Naive thymus-derived CD4-positive, alpha-beta T cell (primary cell): ENCODE data around the gene CSRP3. TPM values are rescaled to one million over a fixed set of nuclear protein-coding genes. Genes with fewer than 3 reads are reported as not detected.

Experiments used
- ATAC-seq: fragments of 150-1000 bp; cut with Tn5 transposase; 2 replicates; pipeline ENCODE4 v1.10.0; 2021; ENCODE audit warnings: mild to moderate bottlenecking, moderate library complexity
- CTCF ChIA-PET: fragments of 350-600 bp; sonication (Branson Sonifier 250); formaldehyde crosslinking; loops from one replicate; lab custom pipeline; 2021; ENCODE audit warnings: antibody characterized with exemption; lab: Charles Lee
- POLR2A ChIA-PET: fragments of 350-600 bp; sonication (Branson Sonifier 250); formaldehyde crosslinking; loops from one replicate; lab custom pipeline; 2021; ENCODE audit warnings: antibody characterized with exemption, inconsistent platforms; lab: Charles Lee
- DNase-seq, 9 donors: peaks; one replicate each; pipeline versions ENCODE4 v3.0.0 to v3.0.0-alpha.2; 2020 to 2022; ENCODE audit warnings: mixed read lengths in 1 of 9
- H3K27ac ChIP-seq: one replicate; pipeline ENCODE4 v1.7.0; 2013; ENCODE audit warnings: mild to moderate bottlenecking, low read depth, low read length, moderate library complexity
- H3K27me3 ChIP-seq, 2 donors: one replicate each; pipeline ENCODE4 v1.7.0; 2013; ENCODE audit warnings: low read length in 2 of 2, mild to moderate bottlenecking in 2 of 2, moderate library complexity in 2 of 2; ENCODE audit not compliant: control insufficient read depth in 2 of 2, insufficient read depth in 2 of 2
- H3K36me3 ChIP-seq, 3 experiments: 1 replicate in 2 of 3; 2 replicates in 1 of 3; pipeline ENCODE4 v1.7.0; 2013; ENCODE audit warnings: low read length in 3 of 3, mild to moderate bottlenecking in 3 of 3, moderate library complexity in 1 of 3; ENCODE audit not compliant: insufficient read depth in 3 of 3, control insufficient read depth in 2 of 3
- H3K4me1 ChIP-seq, 2 donors: one replicate each; pipeline ENCODE4 v1.7.0; 2013; ENCODE audit warnings: low read length in 2 of 2, mild to moderate bottlenecking in 2 of 2, moderate library complexity in 1 of 2; ENCODE audit not compliant: control insufficient read depth in 2 of 2, insufficient read depth in 2 of 2
- H3K4me3 ChIP-seq: 2 replicates; pipeline ENCODE4 v1.7.0; 2013; ENCODE audit warnings: mild to moderate bottlenecking, low read length
- H3K9me3 ChIP-seq, 3 experiments: 1 replicate in 2 of 3; 2 replicates in 1 of 3; pipeline ENCODE4 v1.7.0; 2013; ENCODE audit warnings: low read length in 3 of 3; ENCODE audit not compliant: control insufficient read depth in 2 of 3
- H3K27ac Mint-ChIP-seq, 9 donors: one replicate each; pipeline ENCODE4 v1.8.0; 2020 to 2022; ENCODE audit warnings: mixed read lengths in 9 of 9, mild to moderate bottlenecking in 8 of 9, moderate library complexity in 5 of 9, inconsistent platforms in 2 of 9
- H3K27me3 Mint-ChIP-seq, 5 donors: one replicate each; pipeline ENCODE4 v1.8.0; 2021 to 2022; ENCODE audit warnings: mixed read lengths in 5 of 5, mild to moderate bottlenecking in 1 of 5
- H3K36me3 Mint-ChIP-seq, 5 donors: one replicate each; pipeline ENCODE4 v1.8.0; 2020 to 2022; ENCODE audit warnings: mixed read lengths in 5 of 5, mild to moderate bottlenecking in 3 of 5, inconsistent platforms in 1 of 5
- H3K4me1 Mint-ChIP-seq, 7 donors: one replicate each; pipeline ENCODE4 v1.8.0; 2020 to 2022; ENCODE audit warnings: mixed read lengths in 7 of 7, mild to moderate bottlenecking in 3 of 7, inconsistent platforms in 1 of 7
- H3K4me3 Mint-ChIP-seq, 10 donors: one replicate each; pipeline ENCODE4 v1.8.0; 2020 to 2022; ENCODE audit warnings: mild to moderate bottlenecking in 10 of 10, mixed read lengths in 10 of 10, moderate library complexity in 6 of 10, inconsistent platforms in 2 of 10
- H3K9me3 Mint-ChIP-seq, 11 donors: one replicate each; pipeline ENCODE4 v1.8.0; 2020 to 2022; ENCODE audit warnings: mixed read lengths in 11 of 11, mild to moderate bottlenecking in 4 of 11, inconsistent platforms in 1 of 11, moderate library complexity in 1 of 11
- intact Hi-C, 2 donors: fragments of 100-400 bp; cut with micrococcal nuclease; formaldehyde crosslinking; loops; one replicate each; pipeline ENCODE4 v1.15.1; 2023
- polyA plus RNA-seq, 2 donors: library from polyadenylated mRNA; unstranded; fragments of 300-500 nt; fragmentation: Illumina TruSeq; gene quantifications; one replicate each; pipeline ENCODE4 v1.2.3, GENCODE V29; 2021
- total RNA-seq, 6 experiments: library from RNA in 5 of 6; stranded (reverse) in 5 of 6; gene quantifications; 1 replicate in 5 of 6; 2 replicates in 1 of 6; pipeline ENCODE4 v1.2.3 and lab custom pipeline; 2021 to 2026

Gene CSRP3
- total and polyA plus RNA-seq, 7 experiments from 2014 or later: not detected

GRCh38 chr11:19218216-19218615 lies 16.4 kb upstream of the CSRP3 start:
- H3K27me3 Mint-ChIP-seq: peaks cover 0 to 29% (median 11%) of the 10 kb centered on the region in 5 donors
- DNase-seq: no peak
- H3K4me3 Mint-ChIP-seq: no peak overlapping the region
- Histone ChIP-seq H3K4me1 (no peaks in the 10 kb centered on the region), H3K36me3 (no peaks in the 10 kb centered on the region), H3K27me3 (no peaks in the 10 kb centered on the region), H3K9me3 (no peaks in the 10 kb centered on the region), H3K4me3 (no peak overlapping the region), H3K27ac (no peak overlapping the region)
- no peaks in the 10 kb centered on the region for H3K4me1 Mint-ChIP-seq
- no peak overlapping the region for H3K27ac Mint-ChIP-seq
- H3K36me3 Mint-ChIP-seq: peaks cover 0 to 10% (median 0%) of the 10 kb centered on the region in 5 donors
- ChIA-PET POLR2A (no interaction called here), CTCF (no interaction called here)
- peaks cover 0 to 2% (median 0%) of the 10 kb centered on the region in 11 donors for H3K9me3 Mint-ChIP-seq
- intact Hi-C loops: no loop called here
- ATAC-seq: no peak

- no peak overlapping the region for H3K4me3 ChIP-seq
- Mint-ChIP-seq H3K36me3 (no peaks in the 10 kb centered on the region), H3K4me1 (no peaks in the 10 kb centered on the region), H3K4me3 (no peak overlapping the region), H3K27ac (no peak overlapping the region), H3K27me3 (peaks cover 0 to 36% (median 19%) of the 10 kb centered on the region in 5 donors), H3K9me3 (peaks cover 0 to 2% (median 0%) of the 10 kb centered on the region in 11 donors)
- ATAC-seq (no peak), DNase-seq (no peak)
- no peaks in the 10 kb centered on the region for H3K9me3 ChIP-seq
- POLR2A ChIA-PET: no interaction called here
- H3K27ac ChIP-seq: no peak overlapping the region
- H3K4me1 ChIP-seq: no peaks in the 10 kb centered on the region
- no peaks in the 10 kb centered on the region for H3K36me3 ChIP-seq
- CTCF ChIA-PET: no interaction called here
- intact Hi-C loops: no loop called here
- H3K27me3 ChIP-seq: no peaks in the 10 kb centered on the region
Measured at GRCh38 chr11:19216709-19217374, 15.1 kb upstream of the CSRP3 start.

GRCh38 chr11:19216021-19216420 lies 14.2 kb upstream of the CSRP3 start:
- no peak overlapping the region for H3K4me3 Mint-ChIP-seq
- peaks cover 0 to 2% (median 0%) of the 10 kb centered on the region in 11 donors for H3K9me3 Mint-ChIP-seq
- no peak for DNase-seq
- Histone ChIP-seq H3K9me3 (no peaks in the 10 kb centered on the region), H3K27ac (no peak overlapping the region), H3K27me3 (no peaks in the 10 kb centered on the region), H3K4me3 (no peak overlapping the region), H3K4me1 (no peaks in the 10 kb centered on the region), H3K36me3 (no peaks in the 10 kb centered on the region)
- ChIA-PET CTCF (no interaction called here), POLR2A (interaction anchor here (1.1 kb wide), 1 partner anchor 8 kb away, joined by 3 read pairs; no protein-coding TSS in a partner anchor)
- no peak overlapping the region for H3K27ac Mint-ChIP-seq
- no peaks in the 10 kb centered on the region for H3K36me3 Mint-ChIP-seq
- H3K27me3 Mint-ChIP-seq: peaks cover 0 to 37% (median 19%) of the 10 kb centered on the region in 5 donors
- intact Hi-C loops: no loop called here
- no peak for ATAC-seq
- no peaks in the 10 kb centered on the region for H3K4me1 Mint-ChIP-seq

GRCh38 chr11:19209617-19210370 lies 8.0 kb upstream of the CSRP3 start:
- no peak overlapping the region for H3K27ac ChIP-seq
- H3K4me1 ChIP-seq: no peaks in the 10 kb centered on the region
- Mint-ChIP-seq H3K27me3 (peaks cover 20 to 46% (median 28%) of the 10 kb centered on the region in 5 donors), H3K4me3 (no peak overlapping the region), H3K9me3 (peaks cover 0 to 2% (median 0%) of the 10 kb centered on the region in 11 donors), H3K4me1 (no peaks in the 10 kb centered on the region), H3K27ac (no peak overlapping the region), H3K36me3 (no peaks in the 10 kb centered on the region)
- no peak for DNase-seq
- no peaks in the 10 kb centered on the region for H3K27me3 ChIP-seq
- ATAC-seq: no peak
- intact Hi-C loops: no loop called here
- no peak overlapping the region for H3K4me3 ChIP-seq
- H3K36me3 ChIP-seq: no peaks in the 10 kb centered on the region
- no peaks in the 10 kb centered on the region for H3K9me3 ChIP-seq
- CTCF ChIA-PET: no interaction called here
- POLR2A ChIA-PET: no interaction called here

GRCh38 chr11:19208959-19209546 lies 7.3 kb upstream of the CSRP3 start:
- no peak overlapping the region for H3K4me3 Mint-ChIP-seq
- H3K9me3 Mint-ChIP-seq: peaks cover 0 to 2% (median 0%) of the 10 kb centered on the region in 11 donors
- Histone ChIP-seq H3K36me3 (no peaks in the 10 kb centered on the region), H3K27me3 (no peaks in the 10 kb centered on the region), H3K9me3 (no peaks in the 10 kb centered on the region), H3K4me3 (no peak overlapping the region), H3K27ac (no peak overlapping the region), H3K4me1 (no peaks in the 10 kb centered on the region)
- no peaks in the 10 kb centered on the region for H3K36me3 Mint-ChIP-seq
- ATAC-seq (no peak), DNase-seq (no peak)
- intact Hi-C loops: no loop called here
- ChIA-PET POLR2A (no interaction called here), CTCF (no interaction called here)
- H3K27ac Mint-ChIP-seq: no peak overlapping the region
- H3K4me1 Mint-ChIP-seq: no peaks in the 10 kb centered on the region
- H3K27me3 Mint-ChIP-seq: peaks cover 15 to 38% (median 27%) of the 10 kb centered on the region in 5 donors

- Mint-ChIP-seq H3K9me3 (peaks cover 0 to 2% (median 0%) of the 10 kb centered on the region in 11 donors), H3K4me3 (no peak overlapping the region), H3K27me3 (peaks cover 9 to 30% (median 27%) of the 10 kb centered on the region in 5 donors), H3K27ac (no peak overlapping the region), H3K4me1 (no peaks in the 10 kb centered on the region), H3K36me3 (no peaks in the 10 kb centered on the region)
- Histone ChIP-seq H3K4me1 (no peaks in the 10 kb centered on the region), H3K4me3 (no peak overlapping the region), H3K27me3 (peaks cover 0 to under 1% of the 10 kb centered on the region in 2 donors), H3K27ac (no peak overlapping the region), H3K9me3 (no peaks in the 10 kb centered on the region), H3K36me3 (no peaks in the 10 kb centered on the region)
- ChIA-PET CTCF (no interaction called here), POLR2A (no interaction called here)
- intact Hi-C loops: no loop called here
- ATAC-seq: no peak
- no peak for DNase-seq
Measured at GRCh38 chr11:19208181-19208580, 6.4 kb upstream of the CSRP3 start.
